GM10847 (cell line): ENCODE measurements around the gene WEE1.

Experiments
- POLR2A ChIP-seq: IDR thresholded peaks from 2 replicates; pipeline ENCODE4 v1.6.1; 2011; ENCODE audit not compliant: insufficient read length; ENCODE audit errors: extremely low read depth

The WEE1 gene

DNA sequence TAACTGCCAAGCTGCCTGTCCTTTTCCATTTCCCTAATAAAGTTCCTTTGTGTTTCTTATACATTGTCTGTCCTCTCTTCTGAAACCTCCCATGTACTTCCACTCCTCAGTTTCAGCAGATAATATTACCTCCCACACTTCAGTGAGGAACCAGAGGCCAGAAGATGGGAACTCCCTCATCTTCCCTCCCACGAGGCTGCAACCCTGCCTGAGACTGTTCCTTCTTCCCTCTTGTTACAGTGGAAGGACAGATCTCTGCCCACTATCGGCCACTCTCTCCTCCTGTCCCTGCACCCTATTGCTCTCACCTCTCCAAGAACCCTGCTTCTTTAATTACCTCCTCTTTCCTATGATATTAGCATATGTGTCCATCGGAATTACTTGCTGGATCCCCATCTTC, 52.3 kb downstream of the WEE1 start:
- TF ChIP-seq POLR2A, result no peak

DNA sequence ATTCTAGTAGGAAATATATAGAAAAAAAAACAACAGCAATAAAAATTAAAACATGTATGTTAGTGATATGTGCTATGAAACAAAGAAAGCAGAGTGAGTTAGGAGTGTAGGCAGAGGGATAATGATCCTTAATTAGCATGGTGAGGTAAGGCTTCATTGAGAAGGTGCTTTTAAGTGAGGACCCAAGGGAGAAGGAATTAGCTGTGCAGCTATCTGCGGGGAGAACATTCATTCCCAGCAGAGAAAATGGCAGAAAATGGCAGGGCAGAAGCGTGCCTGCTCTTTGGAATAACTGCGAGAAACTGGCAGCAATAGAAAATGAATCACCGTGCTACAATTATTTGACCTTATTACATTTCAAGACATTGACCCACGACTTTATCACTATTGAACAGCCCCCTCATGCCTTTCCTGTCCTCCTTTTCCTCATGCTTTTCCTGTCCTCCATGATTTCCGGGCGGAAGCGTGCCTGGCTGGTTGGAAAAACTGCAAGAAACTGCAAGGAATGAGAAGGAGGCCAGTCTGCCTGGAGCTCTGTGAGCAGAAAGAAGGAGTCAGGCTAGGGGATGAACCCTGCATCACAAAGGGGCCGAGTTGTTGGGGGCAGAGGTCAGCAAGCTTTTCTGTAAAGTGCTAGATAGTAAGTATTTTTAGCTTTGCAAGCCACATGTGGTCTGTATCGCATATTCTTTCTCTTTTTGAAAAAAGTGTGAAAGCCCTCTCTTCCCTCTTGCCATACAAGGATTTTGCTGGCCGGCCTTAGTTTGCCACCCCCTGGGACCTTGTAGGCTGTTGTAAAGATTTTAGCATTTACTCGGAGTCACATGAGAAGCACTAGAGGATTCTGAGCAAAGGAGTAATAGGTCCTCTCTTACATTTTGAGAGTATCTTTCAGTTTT, 53.3 kb downstream of the WEE1 start:
- TF ChIP-seq POLR2A, result no peak

GRCh38 chr11:9629064-9629463, 55.6 kb downstream of the WEE1 start:
- no peak for TF ChIP-seq POLR2A

GRCh38 chr11:9633679-9634078, 60.2 kb downstream of the WEE1 start:
- TF ChIP-seq POLR2A, result no peak

DNA sequence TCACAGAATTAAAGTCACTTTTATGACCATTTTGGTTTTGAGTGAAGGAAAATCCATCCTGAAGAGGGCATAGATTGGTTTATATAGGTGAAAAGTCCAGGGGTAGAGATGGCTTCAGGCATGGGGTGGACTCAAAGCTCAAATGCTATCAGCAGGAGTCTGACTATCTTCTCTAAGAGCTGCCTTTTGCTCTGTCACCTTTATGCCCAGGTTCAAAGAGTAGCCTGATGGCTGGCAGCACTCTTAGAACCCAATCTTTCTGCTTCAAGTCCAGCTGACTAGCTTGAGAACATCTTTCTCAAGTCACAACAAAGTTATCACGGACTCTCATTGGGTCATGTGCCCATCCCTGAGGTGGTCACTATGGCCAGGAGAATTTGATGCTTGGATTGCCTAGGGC, 63.2 kb downstream of the WEE1 start:
- TF ChIP-seq POLR2A, result no peak

DNA sequence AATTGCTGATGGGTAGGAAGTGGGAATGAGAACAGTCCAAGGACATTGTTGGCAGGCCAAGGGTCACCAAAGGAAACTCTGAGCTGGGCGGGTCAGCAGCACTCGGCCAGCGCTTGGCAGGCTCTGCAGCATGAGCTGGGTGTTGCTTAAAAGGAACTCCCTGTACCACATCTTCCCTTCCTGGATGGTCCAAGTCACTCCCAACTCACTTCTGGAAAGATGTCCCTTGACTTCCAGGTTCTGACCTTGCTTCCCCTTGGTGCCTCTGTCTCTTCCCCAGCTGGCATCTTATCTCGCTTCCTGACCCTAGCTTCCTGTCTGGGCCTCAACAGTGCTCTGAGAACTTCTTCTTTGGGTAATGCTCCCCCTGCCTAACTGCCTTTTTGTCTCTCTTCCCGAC, 65.6 kb downstream of the WEE1 start:
- TF ChIP-seq POLR2A, result no peak
